Measurements from ENCODE around the gene NMRAL1. TPM values are rescaled to one million over a fixed set of nuclear protein-coding genes. Genes with fewer than 3 reads are reported as not detected.

The NMRAL1 gene
- total and polyA plus RNA-seq, 2 donors (not counting 1 experiment from before 2014, with no cell fraction given) = 48.6 to 68.8 TPM

DNA sequence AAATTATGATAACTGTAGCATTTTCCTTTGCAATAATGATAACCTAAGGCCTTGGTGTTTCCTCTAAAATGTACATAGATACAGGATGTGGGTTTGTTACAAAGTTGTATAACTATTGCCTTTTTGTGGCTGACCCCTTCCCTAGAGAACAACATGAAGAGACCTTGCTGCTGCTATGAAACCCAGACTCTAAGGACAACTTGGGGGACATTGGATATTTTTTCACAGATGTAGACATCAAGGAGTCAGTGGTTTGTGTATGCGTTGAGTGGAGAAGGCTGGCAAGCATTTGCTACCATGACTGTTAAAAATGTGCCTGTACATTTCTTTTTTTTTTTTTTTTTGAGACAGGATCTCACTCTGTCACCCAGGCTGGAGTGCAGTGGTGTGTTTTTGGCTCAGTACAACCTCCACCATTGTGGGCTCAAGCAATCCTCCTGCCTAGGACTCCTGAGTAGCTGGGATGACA lies 14.1 kb upstream of the NMRAL1 start:
- Histone ChIP-seq H3K79me2 (ENCODE audit: control insufficient read depth, insufficient read depth, low read length) (peaks cover 95% of the 10 kb centered on the region), H3K36me3 (replicated peaks in 1 of 2; ENCODE audit: control extremely low read depth in 1 of 2, control insufficient read depth in 1 of 2, extremely low read depth in 1 of 2, insufficient read depth in 2 of 2, low read length in 1 of 2) (peaks cover 0 to 59% of the 10 kb centered on the region in 2 experiments), H3K27ac (ENCODE audit: low read length in 2 of 2) (peak overlapping the region in 1 of 2 donors; percentile 36), H3K4me3 (ENCODE audit: control extremely low read depth in 1 of 5, extremely low read depth in 1 of 5, insufficient read depth in 1 of 5, low read depth in 2 of 5, low read length in 4 of 5) (no peak overlapping the region), H3K9me3 (ENCODE audit: control extremely low read depth in 1 of 3, control insufficient read depth in 2 of 3, insufficient read depth in 1 of 3, low read length in 2 of 3) (no peaks in the 10 kb centered on the region), H3K4me1 (ENCODE audit: control insufficient read depth in 2 of 2, insufficient read depth in 2 of 2, low read length in 2 of 2) (peaks cover 6 to 7% of the 10 kb centered on the region in 2 donors), H3K4me2 (replicated peaks; ENCODE audit: low read depth, low read length, poor library complexity, severe bottlenecking) (no peak overlapping the region), H3K9ac (ENCODE audit: low read length) (no peak overlapping the region), H3K27me3 (replicated peaks in 1 of 4; ENCODE audit: control extremely low read depth in 1 of 4, control insufficient read depth in 3 of 4, insufficient read depth in 4 of 4, low read length in 3 of 4) (no peaks in the 10 kb centered on the region), H2AFZ (ENCODE audit: insufficient read depth, low read depth, low read length, poor library complexity, severe bottlenecking) (no peak overlapping the region), H4K20me1 (ENCODE audit: control insufficient read depth, insufficient read depth, low read length, poor library complexity, severe bottlenecking) (peaks cover 6% of the 10 kb centered on the region)
- no peak for ATAC-seq (ENCODE audit: low read depth)
- Mint-ChIP-seq H3K9me3 (ENCODE audit: insufficient read depth) (no peaks in the 10 kb centered on the region), H3K27ac (no peak overlapping the region), H3K4me1 (peaks cover 11% of the 10 kb centered on the region), H3K4me3 (no peak overlapping the region), H3K27me3 (no peaks in the 10 kb centered on the region)
- POLR2A ChIA-PET = interaction anchor here (0.6 to 0.9 kb wide), 2 partner anchors 12 to 297 kb away, joined by 3 to 7 read pairs; no protein-coding TSS in a partner anchor
- intact Hi-C loops (cut with micrococcal nuclease) = no loop called here
- DNase-seq = no peak
- CTCF ChIA-PET = interaction anchor here (0.8 to 1.4 kb wide), 2 partner anchors 11 to 12 kb away, joined by 4 read pairs; no protein-coding TSS in a partner anchor
- no peak for TF ChIP-seq EZH2 (IDR thresholded peaks at IDR 0.05; ENCODE audit: borderline replicate concordance, insufficient read depth, low read depth, low read length, poor library complexity, severe bottlenecking)
- TF ChIP-seq CTCF (IDR thresholded peaks at IDR 0.05) = no peak
- WGBS (ENCODE audit: insufficient coverage) = 17% methylated on average over 1 of the region's 1 CpG

GRCh38 chr16:4487955-4488498 lies 13.6 kb upstream of the NMRAL1 start:
- ChIA-PET POLR2A (interaction anchor here (0.6 to 0.9 kb wide), 3 partner anchors 11 to 298 kb away, joined by 3 to 7 read pairs (median 7); no protein-coding TSS in a partner anchor), CTCF (interaction anchor here (0.7 to 0.8 kb wide), 6 partner anchors 10 to 130 kb away, joined by 3 to 4 read pairs (median 4); partner anchors contain the start of gene HMOX2)
- no peak overlapping the region for H3K9ac ChIP-seq (ENCODE audit: low read length)
- H3K9me3 ChIP-seq (ENCODE audit: control extremely low read depth in 1 of 3, control insufficient read depth in 2 of 3, insufficient read depth in 1 of 3, low read length in 2 of 3) = no peaks in the 10 kb centered on the region
- H3K4me3 ChIP-seq (ENCODE audit: control extremely low read depth in 1 of 5, extremely low read depth in 1 of 5, insufficient read depth in 1 of 5, low read depth in 2 of 5, low read length in 4 of 5) = no peak overlapping the region
- H3K27ac Mint-ChIP-seq = no peak overlapping the region
- no peak overlapping the region for H3K4me3 Mint-ChIP-seq
- intact Hi-C loops (cut with micrococcal nuclease) = no loop called here
- H3K27me3 ChIP-seq (replicated peaks in 1 of 4; ENCODE audit: control extremely low read depth in 1 of 4, control insufficient read depth in 3 of 4, insufficient read depth in 4 of 4, low read length in 3 of 4) = no peaks in the 10 kb centered on the region
- H3K79me2 ChIP-seq (ENCODE audit: control insufficient read depth, insufficient read depth, low read length) = peaks cover 95% of the 10 kb centered on the region
- no peak overlapping the region for H3K4me2 ChIP-seq (replicated peaks; ENCODE audit: low read depth, low read length, poor library complexity, severe bottlenecking)
- H3K9me3 Mint-ChIP-seq (ENCODE audit: insufficient read depth) = no peaks in the 10 kb centered on the region
- no peak overlapping the region for H2AFZ ChIP-seq (ENCODE audit: insufficient read depth, low read depth, low read length, poor library complexity, severe bottlenecking)
- TF ChIP-seq CTCF (IDR thresholded peaks at IDR 0.05) = no peak
- TF ChIP-seq EZH2 (IDR thresholded peaks at IDR 0.05; ENCODE audit: borderline replicate concordance, insufficient read depth, low read depth, low read length, poor library complexity, severe bottlenecking) = no peak
- peaks cover 11% of the 10 kb centered on the region for H3K4me1 Mint-ChIP-seq
- H3K4me1 ChIP-seq (ENCODE audit: control insufficient read depth in 2 of 2, insufficient read depth in 2 of 2, low read length in 2 of 2) = peaks cover 6 to 7% of the 10 kb centered on the region in 2 donors
- peaks cover 11% of the 10 kb centered on the region for H4K20me1 ChIP-seq (ENCODE audit: control insufficient read depth, insufficient read depth, low read length, poor library complexity, severe bottlenecking)
- no peak for DNase-seq
- peaks cover 0 to 56% of the 10 kb centered on the region in 2 experiments for H3K36me3 ChIP-seq (replicated peaks in 1 of 2; ENCODE audit: control extremely low read depth in 1 of 2, control insufficient read depth in 1 of 2, extremely low read depth in 1 of 2, insufficient read depth in 2 of 2, low read length in 1 of 2)
- no peaks in the 10 kb centered on the region for H3K27me3 Mint-ChIP-seq
- WGBS (ENCODE audit: insufficient coverage) = 100% methylated on average over 2 of the region's 5 CpGs
- ATAC-seq (ENCODE audit: low read depth) = no peak
- peak overlapping the region in 1 of 2 donors; percentile 36 for H3K27ac ChIP-seq (ENCODE audit: low read length in 2 of 2)

Measured in B cell (primary cell).